ENCODE measurements around the gene PPFIBP1.

DNA sequence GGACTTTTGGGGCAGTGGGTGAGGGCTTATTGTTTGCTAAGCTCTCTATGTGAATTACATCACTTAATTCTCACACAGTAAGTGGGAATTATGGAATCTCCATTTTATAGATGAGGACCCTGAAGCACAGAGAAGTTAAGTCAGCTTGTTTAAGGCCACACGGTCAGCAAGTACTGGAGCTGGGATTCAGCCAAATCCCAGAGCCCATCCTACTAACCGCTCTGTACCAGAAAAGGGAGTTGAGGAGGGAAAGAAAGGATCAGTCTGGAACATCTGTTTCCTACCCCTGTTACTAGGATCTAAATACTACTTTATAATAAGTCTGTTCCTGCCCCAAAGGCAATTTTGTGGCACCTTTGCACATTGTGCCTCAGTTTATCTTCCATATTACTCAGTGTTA lies 42.6 kb downstream of the PPFIBP1 start:
- no peak for TF ChIP-seq POLR2AphosphoS5 (IDR thresholded peaks at IDR 0.05)
- TF ChIP-seq, protein P1, sequence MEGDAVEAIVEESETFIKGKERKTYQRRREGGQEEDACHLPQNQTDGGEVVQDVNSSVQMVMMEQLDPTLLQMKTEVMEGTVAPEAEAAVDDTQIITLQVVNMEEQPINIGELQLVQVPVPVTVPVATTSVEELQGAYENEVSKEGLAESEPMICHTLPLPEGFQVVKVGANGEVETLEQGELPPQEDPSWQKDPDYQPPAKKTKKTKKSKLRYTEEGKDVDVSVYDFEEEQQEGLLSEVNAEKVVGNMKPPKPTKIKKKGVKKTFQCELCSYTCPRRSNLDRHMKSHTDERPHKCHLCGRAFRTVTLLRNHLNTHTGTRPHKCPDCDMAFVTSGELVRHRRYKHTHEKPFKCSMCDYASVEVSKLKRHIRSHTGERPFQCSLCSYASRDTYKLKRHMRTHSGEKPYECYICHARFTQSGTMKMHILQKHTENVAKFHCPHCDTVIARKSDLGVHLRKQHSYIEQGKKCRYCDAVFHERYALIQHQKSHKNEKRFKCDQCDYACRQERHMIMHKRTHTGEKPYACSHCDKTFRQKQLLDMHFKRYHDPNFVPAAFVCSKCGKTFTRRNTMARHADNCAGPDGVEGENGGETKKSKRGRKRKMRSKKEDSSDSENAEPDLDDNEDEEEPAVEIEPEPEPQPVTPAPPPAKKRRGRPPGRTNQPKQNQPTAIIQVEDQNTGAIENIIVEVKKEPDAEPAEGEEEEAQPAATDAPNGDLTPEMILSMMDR (IDR thresholded peaks at IDR 0.05 in 8 of 11, conservative IDR thresholded peaks at IDR 0.05 in 3 of 11): no peak
